Prostate gland (tissue), 2 donors: Measurements from ENCODE around the gene LAP3.
"Not testable (repeated sequence)": the region's sequence is repeated elsewhere in the genome, so short reads cannot be mapped to it uniquely, and the experiment has no call there.

Experiments used
- CTCF ChIP-seq, 4 experiments: fragments of 200-600 bp in 2 of 4; fragments of 450-650 bp in 2 of 4; sonication (generic) in 2 of 4; IDR thresholded peaks; 1 replicate in 3 of 4; 2 replicates in 1 of 4; pipeline ENCODE4 v1.5.1; 2016 to 2019; ENCODE audit warnings: antibody characterized with exemption in 4 of 4, mild to moderate bottlenecking in 2 of 4, moderate library complexity in 2 of 4
- POLR2AphosphoS5 ChIP-seq: sonication (generic); formaldehyde crosslinking; IDR thresholded peaks from one replicate; pipeline ENCODE4 v1.6.1; 2017; ENCODE audit warnings: antibody characterized with exemption

- not testable (repeated sequence) for TF ChIP-seq CTCF (IDR thresholded peaks at IDR 0.05); POLR2AphosphoS5
Measured at GRCh38 chr4:17537060-17537459, 39.9 kb upstream of the LAP3 start.
